A673 (cell line): ENCODE measurements around the gene LCN9.

ENCODE experiments used
- CTCF ChIP-seq: fragments of 300-800, 200-600 bp; sonication (generic); conservative IDR thresholded peaks from 2 replicates; pipeline ENCODE4 v1.5.1; 2017; ENCODE audit warnings: low read depth, mild to moderate bottlenecking, antibody characterized with exemption, low read length, moderate library complexity, mixed read lengths
- EZH2 ChIP-seq: fragments of 200-600 bp; sonication (generic); IDR thresholded peaks from 2 replicates; pipeline ENCODE4 v1.6.1; 2017; ENCODE audit warnings: borderline replicate concordance, low read depth, mild to moderate bottlenecking, mixed read lengths, antibody characterized with exemption, low read length; ENCODE audit not compliant: poor library complexity, severe bottlenecking

DNA sequence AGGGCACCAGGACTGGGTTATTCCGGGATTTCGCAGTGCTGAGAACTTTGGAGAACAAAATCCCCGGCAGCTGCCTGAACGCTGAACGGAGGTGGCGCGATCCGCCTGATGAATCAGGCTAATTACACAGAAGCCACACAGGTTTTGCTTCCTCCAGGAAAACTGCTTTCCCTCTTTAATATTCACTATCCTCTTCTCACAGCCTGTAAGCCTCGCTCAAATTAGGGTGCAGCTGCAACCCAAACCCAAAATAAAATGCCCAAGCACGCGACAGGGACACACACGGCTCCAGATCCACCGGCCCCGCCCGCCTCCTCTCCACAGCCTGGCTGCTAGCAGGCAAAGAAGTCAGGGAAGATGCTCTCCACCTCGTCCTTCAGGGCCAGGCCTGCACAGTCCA is 30.2 kb downstream of the LCN9 start:
- TF ChIP-seq CTCF (no peak), EZH2 (no peak)
